Spleen (tissue), 11 donors: ENCODE data around the gene ACAD11. TPM values are rescaled to one million over a fixed set of nuclear protein-coding genes. Genes with fewer than 3 reads are reported as not detected.
A peak's percentile ranks its signal among the peaks of the same experiment; 100 is the strongest.

Experiments
- DNase-seq: peaks from one replicate; pipeline ENCODE4 v3.0.0-alpha.2; 2020
- H3K27ac ChIP-seq, 8 donors: fragments of 200-600 bp; sonication (generic) in 7 of 8; 1 replicate in 4 of 8; 2 replicates in 4 of 8; pipeline versions ENCODE4 v1.5.0 to v1.8.0; 2016 to 2021; ENCODE audit warnings: inconsistent platforms in 4 of 8, mild to moderate bottlenecking in 4 of 8, moderate library complexity in 1 of 8
- H3K27me3 ChIP-seq, 7 donors: fragments of 200-600 bp; sonication (generic) in 6 of 7; replicated peaks in 1 of 7; 1 replicate in 4 of 7; 2 replicates in 3 of 7; pipeline versions ENCODE4 v1.5.0 to v1.8.0; 2016 to 2021; ENCODE audit warnings: inconsistent platforms in 3 of 7, mild to moderate bottlenecking in 1 of 7
- H3K36me3 ChIP-seq, 6 donors: fragments of 200-600 bp; sonication (generic) in 5 of 6; 1 replicate in 4 of 6; 2 replicates in 2 of 6; pipeline versions ENCODE4 v1.5.0 to v1.8.0; 2016 to 2021; ENCODE audit warnings: inconsistent platforms in 2 of 6
- H3K4me1 ChIP-seq, 6 donors: fragments of 200-600 bp; sonication (generic) in 5 of 6; 1 replicate in 3 of 6; 2 replicates in 3 of 6; pipeline versions ENCODE4 v1.5.0 to v1.8.0; 2016 to 2021; ENCODE audit warnings: inconsistent platforms in 3 of 6
- H3K4me3 ChIP-seq, 8 donors: fragments of 200-600 bp; sonication (generic) in 7 of 8; 1 replicate in 4 of 8; 2 replicates in 4 of 8; pipeline versions ENCODE4 v1.5.0 to v1.8.0; 2016 to 2021; ENCODE audit warnings: inconsistent platforms in 4 of 8, mild to moderate bottlenecking in 4 of 8, moderate library complexity in 2 of 8
- H3K9me3 ChIP-seq, 8 donors: fragments of 200-600 bp; sonication (generic) in 7 of 8; 1 replicate in 4 of 8; 2 replicates in 4 of 8; pipeline versions ENCODE4 v1.5.0 to v1.8.0; 2016 to 2021; ENCODE audit warnings: inconsistent platforms in 4 of 8
- CTCF ChIP-seq, 11 experiments: fragments of 200-600 bp in 7 of 11; fragments of 450-650 bp in 4 of 11; sonication (generic) in 4 of 11; IDR thresholded peaks in 8 of 11; conservative IDR thresholded peaks in 3 of 11; 1 replicate in 7 of 11; 2 replicates in 4 of 11; pipeline versions ENCODE4 v1.4.0 to v1.8.0; 2016 to 2021; ENCODE audit warnings: antibody characterized with exemption in 11 of 11, inconsistent platforms in 4 of 11, mild to moderate bottlenecking in 1 of 11
- POLR2A ChIP-seq, 3 donors: fragments of 450-650 bp; IDR thresholded peaks; one replicate each; pipeline ENCODE4 v1.5.1; 2017; ENCODE audit warnings: antibody characterized with exemption in 3 of 3, mild to moderate bottlenecking in 1 of 3
- POLR2AphosphoS5 ChIP-seq, 3 donors: sonication (generic); formaldehyde crosslinking; IDR thresholded peaks; one replicate each; pipeline ENCODE4 v1.5.1; 2017; ENCODE audit warnings: antibody characterized with exemption in 3 of 3
- WGBS, 5 donors: extraction: QIAGEN DNeasy Blood & Tissue Kit in 3 of 5; methylation state at CpG; one replicate each; pipeline versions ENCODE4 v1.1.5 to v1.1.7; 2013 to 2018; 5-methylcytosine and 5-hydroxymethylcytosine counted together
- intact Hi-C: fragments of 100-400 bp; cut with DNase I; formaldehyde crosslinking; loops from one replicate; pipeline ENCODE4 v1.15.0; 2023; ENCODE audit warnings: low total_unique reads
- polyA plus RNA-seq, 3 donors: library from polyadenylated mRNA; stranded (reverse); fragments of 200-250 nt; gene quantifications; one replicate each; pipeline ENCODE4 v1.2.1, GENCODE V29; 2013
- total RNA-seq, 7 donors: library from RNA; depleted of rRNA in 3 of 7; stranded (reverse); fragments of >200 nt in 3 of 7; fragmentation: NEBNext Ultra II Directional in 4 of 7; extraction: Animal tissue kit (Norgen Biotek cat#: 25700) in 4 of 7; gene quantifications; one replicate each; pipeline versions ENCODE4 v1.1.0 to v1.2.1, GENCODE V29; 2016 to 2021
- donor health status: healthy with polysubstance abuse.
- donor health status: DM: no; HTN: no; CAD: no; lungs with moderate emphysema.
- donor health status: DM: no; HTN: no; CAD: no.
- donor health status: Bipolar disorder and iron deficiency.
- donor health status: healthy.
- donor health status: DM: no; HTN: no; CAD: no.
- donor health status: DM: yes; HTN: yes; CAD: no.

Gene ACAD11
- total and polyA plus RNA-seq, 10 donors, result 6.8 to 40.0 (median 24.7) TPM

GRCh38 chr3:132542577-132542976 lies 117.0 kb downstream of the ACAD11 start:
- Histone ChIP-seq H3K27me3 (no peaks in the 10 kb centered on the region), H3K36me3 (peaks cover 5 to 55% (median 31%) of the 10 kb centered on the region in 6 donors), H3K27ac (peak overlapping the region in 1 of 8 donors; percentile 9), H3K4me3 (no peak overlapping the region), H3K9me3 (peaks cover 0 to under 1% (median 0%) of the 10 kb centered on the region in 8 donors), H3K4me1 (no peaks in the 10 kb centered on the region)
- 43 to 52% (median 47%) methylated on average over 2 of the region's 2 CpGs for WGBS, 5 donors
- no peak for DNase-seq
- intact Hi-C loops, result no loop called here
- no peak for TF ChIP-seq POLR2AphosphoS5 (IDR thresholded peaks at IDR 0.05)
- TF ChIP-seq CTCF (IDR thresholded peaks at IDR 0.05 in 8 of 11, conservative IDR thresholded peaks at IDR 0.05 in 3 of 11), result no peak
- TF ChIP-seq POLR2A (IDR thresholded peaks at IDR 0.05), result no peak

GRCh38 chr3:132539681-132540080 lies 119.9 kb downstream of the ACAD11 start:
- Histone ChIP-seq H3K27ac (no peak overlapping the region), H3K36me3 (peaks cover 5 to 81% (median 44%) of the 10 kb centered on the region in 6 donors), H3K4me3 (no peak overlapping the region), H3K4me1 (no peaks in the 10 kb centered on the region), H3K27me3 (no peaks in the 10 kb centered on the region), H3K9me3 (no peaks in the 10 kb centered on the region)
- TF ChIP-seq POLR2A (IDR thresholded peaks at IDR 0.05) (no peak), POLR2AphosphoS5 (IDR thresholded peaks at IDR 0.05) (no peak), CTCF (IDR thresholded peaks at IDR 0.05 in 8 of 11, conservative IDR thresholded peaks at IDR 0.05 in 3 of 11) (no peak)
- 59 to 76% (median 75%) methylated on average over 3 of the region's 3 CpGs for WGBS, 5 donors
- intact Hi-C loops, result loop anchor here (5.0 kb wide), 1 partner anchor 103 kb away; no protein-coding TSS in a partner anchor
- DNase-seq, result no peak

DNA sequence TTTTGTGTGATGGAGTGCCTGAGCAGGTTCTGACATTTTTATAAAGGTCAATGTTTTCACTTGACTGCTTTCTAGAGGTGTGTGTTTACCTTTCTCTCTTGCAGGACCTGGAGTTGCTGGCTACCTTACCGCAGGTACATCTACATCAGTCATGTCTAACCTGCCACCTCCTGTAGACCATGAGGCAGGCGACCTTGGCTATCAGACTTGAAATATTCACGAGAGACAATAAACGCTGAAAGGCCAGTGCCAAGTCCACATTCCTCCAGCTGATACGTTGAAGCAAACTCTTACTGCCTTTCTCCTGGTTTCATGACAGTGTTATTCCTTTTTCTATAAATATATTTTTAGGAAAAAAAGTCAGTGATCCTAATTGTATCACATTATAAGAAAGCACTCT lies 121.5 kb downstream of the ACAD11 start:
- no peak for TF ChIP-seq POLR2A (IDR thresholded peaks at IDR 0.05)
- no peak for TF ChIP-seq POLR2AphosphoS5 (IDR thresholded peaks at IDR 0.05)
- no peak for TF ChIP-seq CTCF (IDR thresholded peaks at IDR 0.05 in 8 of 11, conservative IDR thresholded peaks at IDR 0.05 in 3 of 11)
- H3K27ac ChIP-seq, result no peak overlapping the region
- H3K4me3 ChIP-seq, result no peak overlapping the region
- intact Hi-C loops, result loop anchor here (5.0 kb wide), 1 partner anchor 104 kb away; no protein-coding TSS in a partner anchor
- no peaks in the 10 kb centered on the region for H3K27me3 ChIP-seq
- no peaks in the 10 kb centered on the region for H3K9me3 ChIP-seq
- no peak for DNase-seq
- 84 to 93% (median 91%) methylated on average over 5 of the region's 5 CpGs for WGBS, 5 donors
- no peaks in the 10 kb centered on the region for H3K4me1 ChIP-seq
- H3K36me3 ChIP-seq, result peaks cover 5 to 94% (median 56%) of the 10 kb centered on the region in 6 donors

DNA sequence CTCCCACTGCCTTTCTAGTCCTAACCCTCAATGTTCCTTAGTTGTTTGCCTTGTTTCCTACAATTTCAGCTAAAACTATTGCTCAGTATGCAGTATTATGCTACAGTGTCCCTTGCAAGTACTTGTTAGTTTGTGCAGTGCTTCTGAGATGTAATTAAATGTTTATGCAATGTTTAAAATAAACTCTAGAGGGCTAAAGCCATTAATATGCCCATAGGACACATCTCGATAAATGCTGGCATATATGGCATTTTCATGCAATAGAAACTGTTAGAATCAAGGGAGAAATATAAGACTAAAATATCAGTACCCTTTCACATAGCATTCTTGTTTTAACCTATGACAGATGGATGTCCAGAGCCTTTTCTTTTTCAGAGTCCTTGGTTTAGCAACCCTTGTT lies 122.3 kb downstream of the ACAD11 start:
- peaks cover 5 to 100% (median 62%) of the 10 kb centered on the region in 6 donors for H3K36me3 ChIP-seq
- 91 to 98% (median 94%) methylated on average over 1 of the region's 1 CpG for WGBS, 5 donors
- intact Hi-C loops, result loop anchor here (5.0 kb wide), 1 partner anchor 105 kb away; no protein-coding TSS in a partner anchor

More for the DNA sequence above, 122.3 kb downstream of the ACAD11 start:
- H3K9me3 ChIP-seq, result no peaks in the 10 kb centered on the region
- TF ChIP-seq POLR2A (IDR thresholded peaks at IDR 0.05) (no peak), CTCF (IDR thresholded peaks at IDR 0.05 in 8 of 11, conservative IDR thresholded peaks at IDR 0.05 in 3 of 11) (no peak), POLR2AphosphoS5 (IDR thresholded peaks at IDR 0.05) (no peak)
- no peak overlapping the region for H3K4me3 ChIP-seq
- H3K27me3 ChIP-seq, result no peaks in the 10 kb centered on the region
- no peak for DNase-seq
- no peaks in the 10 kb centered on the region for H3K4me1 ChIP-seq
- no peak overlapping the region for H3K27ac ChIP-seq
